Aorta (tissue), 5 donors: Measurements from ENCODE around the gene GAB3. TPM values are rescaled to one million over a fixed set of nuclear protein-coding genes. Genes with fewer than 3 reads are reported as not detected.

Experiments used
- ATAC-seq: fragments of 200-7000 bp; cut with Tn5 transposase; one replicate; pipeline ENCODE4 v1.9.1; 2022; ENCODE audit warnings: moderate library complexity; ENCODE audit not compliant: low FRiP score
- DNase-seq, 2 donors: peaks; one replicate each; pipeline ENCODE4 v3.0.0-alpha.2; 2020
- H3K27ac ChIP-seq, 2 donors: one replicate each; pipeline ENCODE4 v1.5.1; 2013; ENCODE audit warnings: low read length in 2 of 2, mild to moderate bottlenecking in 2 of 2, moderate library complexity in 2 of 2, control low read depth in 1 of 2, inconsistent platforms in 1 of 2, low read depth in 1 of 2
- H3K27me3 ChIP-seq, 2 donors: one replicate each; pipeline ENCODE4 v1.6.1; 2013; ENCODE audit warnings: control low read depth in 1 of 2, low read length in 1 of 2, mild to moderate bottlenecking in 1 of 2, moderate library complexity in 1 of 2; ENCODE audit not compliant: insufficient read depth in 2 of 2, control insufficient read depth in 1 of 2
- H3K36me3 ChIP-seq, 2 donors: one replicate each; pipeline ENCODE4 v1.6.1; 2013; ENCODE audit warnings: control low read depth in 1 of 2, low read length in 1 of 2, mild to moderate bottlenecking in 1 of 2; ENCODE audit not compliant: insufficient read depth in 2 of 2, control insufficient read depth in 1 of 2
- H3K4me1 ChIP-seq, 2 donors: one replicate each; pipeline ENCODE4 v1.6.1; 2013; ENCODE audit warnings: low read length in 2 of 2, control low read depth in 1 of 2, mild to moderate bottlenecking in 1 of 2, moderate library complexity in 1 of 2; ENCODE audit not compliant: insufficient read depth in 2 of 2, control insufficient read depth in 1 of 2
- H3K4me3 ChIP-seq, 2 donors: one replicate each; pipeline ENCODE4 v1.5.1; 2013; ENCODE audit warnings: low read length in 2 of 2, control low read depth in 1 of 2, mild to moderate bottlenecking in 1 of 2
- H3K9me3 ChIP-seq: one replicate; pipeline ENCODE4 v1.6.1; 2013; ENCODE audit warnings: mild to moderate bottlenecking, low read length; ENCODE audit not compliant: control insufficient read depth
- WGBS, 2 donors: extraction: QIAGEN DNeasy Blood & Tissue Kit; methylation state at CpG; one replicate each; pipeline ENCODE4 v1.1.7; 2013; 5-methylcytosine and 5-hydroxymethylcytosine counted together
- intact Hi-C, 2 donors: fragments of 100-400 bp; cut with DNase I; formaldehyde crosslinking; loops; one replicate each; pipeline versions ENCODE4 v1.14.2 to v1.15.0; 2022
- long read RNA-seq, 2 donors: library from polyadenylated mRNA; unstranded; transcript quantifications; one replicate each; pipeline ENCODE4 v2.0.0, GENCODE V29; 2020 to 2021
- polyA plus RNA-seq, 2 donors: library from polyadenylated mRNA; stranded (reverse); fragments of 200-250 nt; gene quantifications; one replicate each; pipeline ENCODE4 v1.2.3, GENCODE V29; 2013
- total RNA-seq, 2 donors: library from RNA; stranded (reverse); fragmentation: NEBNext Ultra II Directional; extraction: Animal tissue kit (Norgen Biotek cat#: 25700); gene quantifications; one replicate each; pipeline ENCODE4 v1.2.1, GENCODE V29; 2021
- donor health status: healthy with polysubstance abuse.
- donor health status: Bipolar disorder and iron deficiency.
- donor health status: DM: no; HTN: no; CAD: no.
- donor health status: DM: no; HTN: no; CAD: no.
- donor health status: DM: yes; HTN: yes; CAD: no.

The GAB3 gene
- total RNA-seq = 10 to 100 TPM in 1 of 2 donors, 1 to 10 TPM in 1; 5.2 to 12.8 TPM
- polyA plus RNA-seq = 1 to 10 TPM; 1.6 to 4.1 TPM
- long read RNA-seq, donor 1, full-length matches to known transcripts = 1 of 11 reads
- long read RNA-seq, donor 1, partial matches to known transcripts = 3 of 11 reads
- long read RNA-seq, donor 1, other reads (novel, unspliced or antisense) = 7 of 11 reads
- long read RNA-seq, donor 2, full-length matches to known transcripts = 1 of 5 reads
- long read RNA-seq, donor 2, partial matches to known transcripts = 2 of 5 reads
- long read RNA-seq, donor 2, other reads (novel, unspliced or antisense) = 2 of 5 reads

GRCh38 chrX:154750301-154751202, at the start of gene GAB3:
TSS of gene GAB3 (minus strand) at chrX:154751077. CDS start at chrX:154751025, 52 bp downstream.
- ATAC-seq (peak; percentile 65), DNase-seq (peak; percentile 58 to 81)
- WGBS, 2 donors = 1 to 32% methylated on average over 63 to 98 of the region's 98 CpGs
- no peaks in the 10 kb centered on the region for H3K9me3 ChIP-seq
- H3K27me3 ChIP-seq = no peaks in the 10 kb centered on the region
- intact Hi-C loops = loop anchor here in 1 of 2 donors (5.0 kb wide), 1 partner anchor 33 kb away; no protein-coding TSS in a partner anchor
- H3K4me1 ChIP-seq = no peaks in the 10 kb centered on the region
- H3K36me3 ChIP-seq = no peaks in the 10 kb centered on the region
- H3K4me3 ChIP-seq = peak within 1 kb of the TSS; percentile 44 to 94
- peak within 1 kb of the TSS in 1 of 2 donors; percentile 80 for H3K27ac ChIP-seq

- WGBS, 2 donors = 67 to 78% methylated on average over 9 of the region's 9 CpGs
- peak; percentile 36 for ATAC-seq
- H3K27ac ChIP-seq = no peak overlapping the region
These were observed 48.9 kb upstream of the GAB3 start for GRCh38 chrX:154799556-154800348.

GRCh38 chrX:154797006-154797405, 46.1 kb upstream of the GAB3 start:
- DNase-seq (no peak), ATAC-seq (no peak)
- intact Hi-C loops = no loop called here
- WGBS, 2 donors = 63 to 69% methylated on average over 6 of the region's 6 CpGs
- Histone ChIP-seq H3K36me3 (no peaks in the 10 kb centered on the region), H3K27me3 (no peaks in the 10 kb centered on the region), H3K4me1 (no peaks in the 10 kb centered on the region), H3K4me3 (no peak overlapping the region), H3K27ac (no peak overlapping the region), H3K9me3 (no peaks in the 10 kb centered on the region)

More at GRCh38 chrX:154799556-154800348, 48.9 kb upstream of the GAB3 start:
- no peaks in the 10 kb centered on the region for H3K36me3 ChIP-seq
- no peaks in the 10 kb centered on the region for H3K27me3 ChIP-seq
- H3K4me1 ChIP-seq = no peaks in the 10 kb centered on the region
- intact Hi-C loops = no loop called here
- DNase-seq = no peak
- H3K9me3 ChIP-seq = no peaks in the 10 kb centered on the region
- no peak overlapping the region for H3K4me3 ChIP-seq

- Histone ChIP-seq H3K36me3 (no peaks in the 10 kb centered on the region), H3K4me1 (peaks cover 0 to 1% of the 10 kb centered on the region in 2 donors), H3K9me3 (no peaks in the 10 kb centered on the region), H3K27me3 (no peaks in the 10 kb centered on the region), H3K4me3 (no peak overlapping the region), H3K27ac (no peak overlapping the region)
- intact Hi-C loops = no loop called here
- WGBS, 2 donors = 79 to 90% methylated on average over 2 of the region's 2 CpGs
- DNase-seq (no peak), ATAC-seq (no peak)
These were observed 44.1 kb upstream of the GAB3 start for GRCh38 chrX:154795016-154795415.

DNA sequence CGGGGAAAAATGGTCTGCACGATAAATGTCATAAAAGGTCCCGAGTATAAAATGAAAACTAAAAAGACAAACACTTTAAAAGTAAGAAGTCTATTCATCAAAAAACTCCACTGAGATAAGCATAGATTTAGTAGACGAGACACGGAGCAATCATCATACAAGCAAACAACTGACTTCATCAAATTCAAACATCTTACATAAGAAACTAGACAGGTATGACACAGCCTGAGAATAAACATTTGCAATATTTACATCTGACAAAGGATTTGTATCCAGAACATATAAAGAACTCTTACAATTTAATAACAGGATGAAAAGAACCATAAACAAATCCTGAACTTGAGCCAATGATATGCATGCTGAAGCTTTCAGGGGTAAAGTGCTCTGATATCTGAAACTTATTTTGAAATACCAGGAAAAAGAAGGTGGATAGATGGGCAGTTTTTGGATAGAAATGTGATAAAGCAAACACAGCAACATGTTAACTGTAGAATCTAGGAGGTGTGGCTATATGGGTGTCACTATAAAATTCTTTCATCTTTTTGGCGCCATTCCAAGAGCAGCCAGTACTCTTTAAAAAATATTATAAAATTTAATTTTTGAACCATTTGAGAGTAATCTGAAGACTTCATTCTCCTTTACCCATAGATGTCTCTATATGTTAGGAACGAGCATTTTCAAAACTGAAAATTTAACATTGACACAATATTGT, 42.4 kb upstream of the GAB3 start:
- 74 to 86% methylated on average over 7 of the region's 7 CpGs for WGBS, 2 donors
- peaks cover 0 to 1% of the 10 kb centered on the region in 2 donors for H3K4me1 ChIP-seq
- H3K27ac ChIP-seq = no peak overlapping the region
- H3K4me3 ChIP-seq = no peak overlapping the region
- no peak for DNase-seq
- H3K9me3 ChIP-seq = no peaks in the 10 kb centered on the region
- intact Hi-C loops = no loop called here
- H3K27me3 ChIP-seq = no peaks in the 10 kb centered on the region
- no peaks in the 10 kb centered on the region for H3K36me3 ChIP-seq
- no peak for ATAC-seq

- Histone ChIP-seq H3K27me3 (no peaks in the 10 kb centered on the region), H3K4me3 (no peak overlapping the region), H3K4me1 (peaks cover 0 to 1% of the 10 kb centered on the region in 2 donors), H3K36me3 (no peaks in the 10 kb centered on the region), H3K9me3 (no peaks in the 10 kb centered on the region), H3K27ac (no peak overlapping the region)
- 91 to 92% methylated on average over 8 of the region's 8 CpGs for WGBS, 2 donors
- no peak for ATAC-seq
- no peak for DNase-seq
- intact Hi-C loops = no loop called here
These were observed 41.1 kb upstream of the GAB3 start for GRCh38 chrX:154791939-154792338.

DNA sequence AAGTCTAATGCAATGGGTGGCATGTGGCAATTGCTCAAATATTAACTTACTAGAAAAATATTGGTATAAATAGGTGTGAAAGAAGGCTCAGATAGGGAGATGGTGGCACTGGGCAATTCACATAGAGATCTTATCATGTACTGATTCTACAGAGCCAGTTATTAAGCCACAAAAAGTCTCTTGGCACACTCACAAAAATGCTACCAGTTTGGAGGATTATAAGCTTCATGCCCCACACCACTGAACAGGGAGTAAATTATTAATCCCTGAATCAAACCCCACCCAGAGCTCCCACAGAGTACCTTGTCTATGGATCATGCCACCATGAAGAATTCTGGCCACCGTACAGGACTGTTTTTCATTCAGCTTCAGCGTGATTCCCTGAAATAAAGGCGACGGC, 40.6 kb upstream of the GAB3 start:
- Histone ChIP-seq H3K4me1 (peaks cover 0 to 1% of the 10 kb centered on the region in 2 donors), H3K4me3 (no peak overlapping the region), H3K27me3 (no peaks in the 10 kb centered on the region), H3K36me3 (no peaks in the 10 kb centered on the region), H3K9me3 (no peaks in the 10 kb centered on the region), H3K27ac (no peak overlapping the region)
- DNase-seq = no peak
- intact Hi-C loops = no loop called here
- no peak for ATAC-seq
- WGBS, 2 donors = 47 to 74% methylated on average over 4 of the region's 4 CpGs

DNA sequence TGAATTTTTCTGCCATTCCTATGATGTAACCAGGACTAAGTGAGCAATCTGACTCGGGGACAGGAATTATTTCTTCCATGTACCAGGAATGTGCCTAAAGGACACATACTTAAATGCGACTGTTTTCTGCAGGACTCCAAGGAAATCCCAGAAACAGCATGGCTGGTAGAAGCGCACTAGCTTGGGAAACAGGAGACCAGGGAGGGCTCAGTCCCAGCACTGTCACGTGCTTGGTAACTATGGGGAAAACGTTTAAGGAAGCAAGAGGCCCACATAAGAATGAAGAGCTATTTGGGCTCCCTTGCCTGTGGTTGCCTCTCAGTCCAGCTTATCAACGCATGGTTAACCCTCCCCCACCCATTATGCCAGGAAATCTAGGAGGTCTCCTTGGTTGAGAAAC, 34.8 kb upstream of the GAB3 start:
- H3K27me3 ChIP-seq = no peaks in the 10 kb centered on the region
- intact Hi-C loops = no loop called here
- H3K9me3 ChIP-seq = no peaks in the 10 kb centered on the region
- no peak overlapping the region for H3K4me3 ChIP-seq
- no peak overlapping the region for H3K27ac ChIP-seq
- 21 to 31% methylated on average over 6 of the region's 6 CpGs for WGBS, 2 donors
- no peaks in the 10 kb centered on the region for H3K36me3 ChIP-seq
- H3K4me1 ChIP-seq = no peaks in the 10 kb centered on the region
- no peak for ATAC-seq
- no peak for DNase-seq
